SK-N-MC (cell line): ENCODE results near the gene RBM20.

Source experiments
- EZH2 ChIP-seq: fragments of 200-600 bp; sonication (generic); IDR thresholded peaks from one replicate; pipeline ENCODE4 v1.6.1; 2017; ENCODE audit warnings: antibody characterized with exemption
- FOXP2 ChIP-seq: optimal IDR thresholded peaks from 2 replicates; pipeline ENCODE3; 2011; ENCODE audit warnings: mild to moderate bottlenecking, moderate library complexity; ENCODE audit not compliant: insufficient read depth; ENCODE audit errors: extremely low read length, control extremely low read depth
- POLR2AphosphoS5 ChIP-seq: IDR thresholded peaks from 2 replicates; pipeline ENCODE4 v1.6.1; 2012; ENCODE audit warnings: mild to moderate bottlenecking, low read depth, low read length, borderline replicate concordance

- no peak for TF ChIP-seq EZH2
- no peak for TF ChIP-seq POLR2AphosphoS5
- no peak for TF ChIP-seq FOXP2
These were observed 55.8 kb downstream of the RBM20 start for GRCh38 chr10:110699859-110700468.
